Thymus (tissue), 11 donors: ENCODE measurements around the gene KIAA0586. TPM values are rescaled to one million over a fixed set of nuclear protein-coding genes. Genes with fewer than 3 reads are reported as not detected.
"Not testable (repeated sequence)": the region's sequence is repeated elsewhere in the genome, so short reads cannot be mapped to it uniquely, and the experiment has no call there.

ENCODE experiments used
- DNase-seq, 9 donors: peaks; one replicate each; pipeline ENCODE4 v3.0.0-alpha.2; 2013; ENCODE audit warnings: low spot score in 9 of 9, low read depth in 6 of 9, missing footprints in 1 of 9
- H3K27ac ChIP-seq, 2 donors: one replicate each; pipeline ENCODE4 v1.5.1; 2013; ENCODE audit warnings: control low read depth in 1 of 2, low read depth in 1 of 2, low read length in 1 of 2, mild to moderate bottlenecking in 1 of 2, moderate library complexity in 1 of 2
- H3K27me3 ChIP-seq, 2 donors: one replicate each; pipeline ENCODE4 v1.5.1; 2013; ENCODE audit warnings: low read length in 1 of 2; ENCODE audit not compliant: control insufficient read depth in 2 of 2, insufficient read depth in 1 of 2
- H3K36me3 ChIP-seq, 2 donors: one replicate each; pipeline ENCODE4 v1.5.1; 2013; ENCODE audit warnings: low read length in 1 of 2, mild to moderate bottlenecking in 1 of 2, moderate library complexity in 1 of 2; ENCODE audit not compliant: control insufficient read depth in 2 of 2, insufficient read depth in 2 of 2
- H3K4me1 ChIP-seq, 2 donors: one replicate each; pipeline ENCODE4 v1.5.1; 2013; ENCODE audit warnings: low read length in 2 of 2; ENCODE audit not compliant: control insufficient read depth in 2 of 2, insufficient read depth in 2 of 2
- H3K4me3 ChIP-seq, 2 donors: one replicate each; pipeline ENCODE4 v1.5.1; 2013; ENCODE audit warnings: low read length in 2 of 2, control low read depth in 1 of 2, mild to moderate bottlenecking in 1 of 2
- H3K9me3 ChIP-seq, 2 donors: one replicate each; pipeline ENCODE4 v1.5.1; 2013; ENCODE audit warnings: low read length in 1 of 2, mild to moderate bottlenecking in 1 of 2; ENCODE audit not compliant: control insufficient read depth in 2 of 2, insufficient read depth in 1 of 2
- WGBS: extraction: QIAGEN DNeasy Blood & Tissue Kit; methylation state at CpG from one replicate; pipeline ENCODE4 v1.1.7; 2013; 5-methylcytosine and 5-hydroxymethylcytosine counted together
- polyA plus RNA-seq: library from polyadenylated mRNA; stranded (reverse); fragments of 200-250 nt; gene quantifications from one replicate; pipeline ENCODE4 v1.2.3, GENCODE V29; 2013
- total RNA-seq: library from RNA; stranded (reverse); fragments of 120-200 nt; gene quantifications from one replicate; pipeline ENCODE4 v1.2.4, GENCODE V29; 2013
- donor health status: healthy.

The KIAA0586 gene
- total and polyA plus RNA-seq, 2 donors, result 11.0 to 24.9 TPM

DNA sequence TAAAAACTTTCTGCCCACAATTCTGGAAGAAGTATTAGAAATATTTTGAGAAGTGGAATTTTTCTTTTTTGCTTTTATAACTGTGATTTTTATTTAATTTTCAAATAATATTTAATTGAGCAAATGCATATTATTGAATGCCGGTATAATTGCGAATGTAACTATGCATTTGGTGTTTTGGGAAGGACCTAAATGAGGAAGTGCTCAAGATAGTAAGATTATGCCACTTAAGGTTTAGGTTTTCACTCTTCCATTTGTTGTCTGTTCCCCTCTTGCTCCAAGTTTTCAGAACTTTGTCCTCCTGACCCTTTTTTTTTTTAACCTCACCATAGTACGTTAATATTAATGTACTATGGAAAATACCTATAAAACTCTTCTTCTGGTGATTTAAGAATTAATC, 85.8 kb downstream of the KIAA0586 start:
- Histone ChIP-seq H3K4me3 (no peak overlapping the region), H3K36me3 (peaks cover 6% of the 10 kb centered on the region in 2 donors), H3K9me3 (no peaks in the 10 kb centered on the region), H3K27me3 (no peaks in the 10 kb centered on the region), H3K27ac (no peak overlapping the region), H3K4me1 (no peaks in the 10 kb centered on the region)
- 99% methylated on average over 3 of the region's 3 CpGs for WGBS
- no peak for DNase-seq

DNA sequence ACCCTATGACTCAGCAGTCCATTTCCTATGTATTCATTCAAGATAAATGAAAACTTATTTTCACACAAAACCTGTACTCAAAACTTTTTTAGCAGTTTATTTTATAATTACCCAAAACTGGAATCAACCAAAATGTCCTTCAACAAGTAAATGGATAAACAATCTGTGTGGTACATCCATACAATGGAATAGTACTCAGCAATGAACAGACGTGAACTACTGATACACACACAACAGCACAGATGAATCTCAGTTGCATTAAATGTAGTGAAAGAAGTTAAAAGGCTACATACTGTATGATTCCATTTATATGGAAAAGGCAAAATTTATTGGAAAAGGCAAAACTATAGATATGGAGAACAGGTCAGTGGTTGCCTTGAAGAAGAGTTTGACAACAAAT, 90.1 kb downstream of the KIAA0586 start:
- DNase-seq, result no peak
- H3K36me3 ChIP-seq, result peaks cover 6 to 10% of the 10 kb centered on the region in 2 donors
- H3K27me3 ChIP-seq, result no peaks in the 10 kb centered on the region

DNA sequence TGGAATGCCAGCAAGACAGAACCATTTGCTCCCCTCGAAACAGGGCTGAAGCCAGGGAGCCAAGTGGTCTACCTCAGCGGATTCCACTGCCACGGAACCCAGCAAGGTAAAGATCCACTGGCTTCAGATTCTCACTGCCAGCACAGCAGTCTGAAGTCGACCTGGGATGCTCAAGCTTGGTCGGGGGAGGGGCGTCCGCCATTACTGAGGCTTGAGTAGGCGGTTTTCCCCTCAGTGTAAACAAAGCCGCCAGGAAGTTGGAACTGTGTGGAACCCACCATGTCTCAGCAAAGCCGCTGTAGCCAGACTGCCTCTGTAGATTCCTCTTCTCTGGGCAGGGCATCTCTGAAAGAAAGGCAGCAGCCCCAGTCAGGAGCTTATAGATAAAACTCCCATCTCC, 98.2 kb downstream of the KIAA0586 start:
- H3K4me3 ChIP-seq, DNase-seq, H3K4me1 ChIP-seq, H3K27ac ChIP-seq, H3K27me3 ChIP-seq, H3K9me3 ChIP-seq: not testable (repeated sequence)
- 98% methylated on average over 10 of the region's 10 CpGs for WGBS
- peaks cover 10 to 16% of the 10 kb centered on the region in 2 donors for H3K36me3 ChIP-seq

More for the DNA sequence above, 90.1 kb downstream of the KIAA0586 start:
- 99% methylated on average over 1 of the region's 1 CpG for WGBS
- Histone ChIP-seq H3K9me3 (no peaks in the 10 kb centered on the region), H3K27ac (no peak overlapping the region), H3K4me1 (no peaks in the 10 kb centered on the region), H3K4me3 (no peak overlapping the region)

DNA sequence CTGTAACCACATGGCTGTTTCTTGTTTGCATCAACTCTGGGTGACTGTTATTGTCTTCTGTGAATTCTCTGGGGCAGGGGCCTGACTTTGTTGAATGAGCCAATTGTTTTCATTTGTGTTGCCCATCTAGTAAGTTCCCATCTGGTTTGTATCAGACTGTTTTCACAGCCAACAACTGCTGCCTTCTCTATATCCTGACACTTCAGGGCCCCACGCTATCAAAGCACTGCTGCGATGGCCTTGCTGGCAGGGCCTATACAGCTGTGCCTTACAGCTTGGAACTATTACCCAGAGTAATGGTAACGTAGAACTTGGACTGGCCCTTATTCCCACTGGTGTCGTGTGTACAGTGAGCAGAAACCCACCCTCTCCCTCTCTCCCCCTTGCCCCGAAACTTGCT, 105.9 kb downstream of the KIAA0586 start:
- Histone ChIP-seq H3K27me3 (no peaks in the 10 kb centered on the region), H3K36me3 (no peaks in the 10 kb centered on the region), H3K4me3 (no peak overlapping the region), H3K27ac (no peak overlapping the region), H3K9me3 (no peaks in the 10 kb centered on the region), H3K4me1 (no peaks in the 10 kb centered on the region)
- 86% methylated on average over 5 of the region's 5 CpGs for WGBS
- DNase-seq, result no peak

DNA sequence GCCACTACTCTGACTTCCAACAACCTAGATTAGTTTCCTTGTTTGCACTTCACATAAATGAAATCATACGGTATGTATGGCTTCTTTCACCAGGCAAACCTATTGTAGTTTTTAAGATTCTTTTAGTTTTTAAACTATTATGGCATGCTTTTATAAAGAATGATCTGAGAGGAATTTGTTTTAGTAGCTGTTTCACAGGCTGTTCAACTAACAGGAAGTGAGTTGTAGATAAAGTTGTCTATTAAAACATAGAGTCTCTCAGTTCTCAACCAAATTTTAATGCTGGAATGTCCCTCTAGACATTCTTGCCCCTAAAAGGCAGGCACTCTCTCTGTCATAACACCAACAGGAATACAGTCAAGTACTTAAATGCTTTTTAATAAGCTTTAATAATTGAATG, 107.5 kb downstream of the KIAA0586 start:
- H3K4me3 ChIP-seq, result no peak overlapping the region
- H3K27ac ChIP-seq, result no peak overlapping the region
- no peaks in the 10 kb centered on the region for H3K4me1 ChIP-seq
- no peaks in the 10 kb centered on the region for H3K36me3 ChIP-seq
- H3K27me3 ChIP-seq, result no peaks in the 10 kb centered on the region
- 86% methylated on average over 1 of the region's 1 CpG for WGBS
- no peak for DNase-seq
- H3K9me3 ChIP-seq, result no peaks in the 10 kb centered on the region

DNA sequence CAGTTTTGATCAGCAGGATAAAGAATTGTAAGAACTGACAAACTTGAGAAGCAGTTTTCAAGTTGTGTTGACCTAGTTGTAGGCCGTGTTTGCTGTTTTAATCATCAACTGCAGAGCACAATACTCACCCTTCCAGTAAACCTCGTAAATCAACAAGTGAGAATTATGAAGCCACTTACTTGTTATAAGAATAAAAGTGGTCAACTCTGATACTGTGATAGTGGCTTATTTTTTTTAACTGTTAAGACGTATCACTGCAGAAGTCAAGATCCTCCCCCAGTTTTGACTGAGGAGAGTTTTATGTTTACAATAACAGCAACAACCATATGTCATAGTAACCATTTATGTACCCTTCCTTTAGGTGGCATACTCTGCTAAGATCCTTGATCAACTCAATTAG, 109.5 kb downstream of the KIAA0586 start:
- Histone ChIP-seq H3K27ac (no peak overlapping the region), H3K36me3 (no peaks in the 10 kb centered on the region), H3K27me3 (no peaks in the 10 kb centered on the region), H3K4me1 (no peaks in the 10 kb centered on the region), H3K4me3 (no peak overlapping the region), H3K9me3 (no peaks in the 10 kb centered on the region)
- WGBS, result 95% methylated on average over 3 of the region's 3 CpGs
- no peak for DNase-seq

DNA sequence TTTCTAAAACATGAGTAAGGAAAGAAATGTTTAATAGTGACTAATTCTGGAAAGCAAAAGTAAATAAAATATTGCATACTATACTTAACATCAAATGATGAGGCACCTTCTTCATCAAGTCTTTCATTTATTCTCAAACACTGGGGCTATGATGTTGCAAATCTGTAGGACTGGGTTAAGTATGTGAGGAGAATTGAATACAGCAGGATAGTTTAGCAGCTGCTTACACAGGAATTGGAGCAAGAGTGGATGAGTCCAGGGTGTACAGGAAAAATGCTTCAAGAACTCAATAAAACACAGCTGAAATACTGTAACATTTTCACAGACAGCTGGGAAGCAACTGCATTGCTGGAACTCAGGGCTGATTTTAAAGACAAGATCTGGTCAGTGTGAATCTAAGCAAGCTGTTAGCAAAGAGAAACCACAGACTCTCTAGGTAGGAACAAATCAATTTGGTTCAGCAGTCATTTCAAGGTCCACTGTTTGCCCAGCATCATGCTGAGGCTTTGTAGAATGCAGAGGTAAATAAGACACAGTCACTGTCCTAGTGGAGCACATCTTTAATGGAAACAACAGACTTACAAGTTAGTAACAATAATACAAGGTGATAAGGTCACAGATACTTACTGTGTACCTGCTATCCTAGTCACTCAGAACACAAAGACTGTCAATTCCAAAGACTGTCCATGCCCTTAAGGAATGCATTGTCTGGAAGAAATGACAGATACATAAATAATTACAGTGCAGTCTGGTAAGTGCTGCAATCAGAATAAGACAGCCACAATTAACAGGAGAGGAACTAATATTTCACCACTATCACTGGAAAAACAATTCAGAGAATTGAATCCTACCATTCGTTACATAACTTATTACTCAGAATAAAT, 113.5 kb downstream of the KIAA0586 start:
- no peak overlapping the region for H3K27ac ChIP-seq
- WGBS, result 95% methylated on average over 1 of the region's 1 CpG
- no peak for DNase-seq

DNA sequence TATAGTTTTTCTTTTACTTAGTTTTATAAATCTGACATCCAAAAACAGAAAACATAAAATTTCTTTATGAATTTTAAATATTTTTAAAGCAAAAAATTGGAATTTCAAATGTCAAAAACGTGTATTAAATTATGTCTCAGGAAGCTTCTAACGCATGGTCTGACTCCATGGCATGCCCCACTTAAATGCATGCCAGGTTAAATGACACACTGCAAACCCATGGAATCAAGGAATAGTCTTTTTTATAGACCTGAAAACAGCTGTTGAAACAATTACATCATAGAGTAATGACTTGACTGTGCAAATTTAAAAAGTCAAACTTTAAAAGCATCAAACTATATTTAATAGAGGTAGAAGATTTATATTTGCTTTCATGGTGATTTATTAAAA, 114.1 kb downstream of the KIAA0586 start:
- WGBS, result 97% methylated on average over 2 of the region's 2 CpGs
- no peaks in the 10 kb centered on the region for H3K4me1 ChIP-seq
- no peak overlapping the region for H3K4me3 ChIP-seq
- no peaks in the 10 kb centered on the region for H3K36me3 ChIP-seq
- H3K27ac ChIP-seq, result no peak overlapping the region
- no peaks in the 10 kb centered on the region for H3K27me3 ChIP-seq
- no peak for DNase-seq
- no peaks in the 10 kb centered on the region for H3K9me3 ChIP-seq

More for the DNA sequence above, 113.5 kb downstream of the KIAA0586 start:
- Histone ChIP-seq H3K36me3 (no peaks in the 10 kb centered on the region), H3K27me3 (no peaks in the 10 kb centered on the region), H3K4me3 (no peak overlapping the region), H3K9me3 (no peaks in the 10 kb centered on the region), H3K4me1 (no peaks in the 10 kb centered on the region)

DNA sequence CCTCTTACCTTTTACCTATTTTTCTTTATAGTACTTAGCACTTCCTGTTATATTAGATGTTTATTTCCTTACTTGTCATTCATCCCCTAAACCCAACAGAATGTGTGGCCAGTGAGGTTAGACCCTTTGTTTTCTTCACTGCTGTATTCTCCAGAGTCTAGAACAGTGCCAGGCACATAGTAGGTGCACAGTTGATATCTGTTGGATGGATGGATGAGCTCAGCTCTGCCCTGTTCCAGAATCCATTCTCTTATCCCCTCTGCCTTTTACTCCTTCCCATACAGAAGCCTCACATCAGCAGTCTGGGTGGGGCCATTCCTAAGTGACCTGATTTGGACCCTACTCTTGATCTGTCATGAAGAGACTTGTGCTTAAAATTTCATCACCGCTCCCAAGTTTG, 115.7 kb downstream of the KIAA0586 start:
- 98% methylated on average over 1 of the region's 1 CpG for WGBS

More for the DNA sequence above, 115.7 kb downstream of the KIAA0586 start:
- Histone ChIP-seq H3K9me3 (no peaks in the 10 kb centered on the region), H3K4me3 (no peak overlapping the region), H3K27ac (no peak overlapping the region), H3K36me3 (no peaks in the 10 kb centered on the region), H3K4me1 (no peaks in the 10 kb centered on the region), H3K27me3 (no peaks in the 10 kb centered on the region)
- DNase-seq, result no peak
